HG02885 (cell line): ENCODE data around the gene AK9.
"Not testable (repeated sequence)": the region's sequence is repeated elsewhere in the genome, so short reads cannot be mapped to it uniquely, and the experiment has no call there.

Source experiments
- ATAC-seq: cut with Tn5 transposase; IDR thresholded peaks from one replicate; pipeline ENCODE4 v1.9.1; 2021; ENCODE audit warnings: mild to moderate bottlenecking; ENCODE audit not compliant: unreplicated experiment, poor library complexity

AK9 gene

GRCh38 chr6:109628158-109629000 is 62.6 kb downstream of the AK9 start:
- no peak for ATAC-seq

GRCh38 chr6:109626311-109626710 is 64.7 kb downstream of the AK9 start:
- ATAC-seq = no peak

DNA sequence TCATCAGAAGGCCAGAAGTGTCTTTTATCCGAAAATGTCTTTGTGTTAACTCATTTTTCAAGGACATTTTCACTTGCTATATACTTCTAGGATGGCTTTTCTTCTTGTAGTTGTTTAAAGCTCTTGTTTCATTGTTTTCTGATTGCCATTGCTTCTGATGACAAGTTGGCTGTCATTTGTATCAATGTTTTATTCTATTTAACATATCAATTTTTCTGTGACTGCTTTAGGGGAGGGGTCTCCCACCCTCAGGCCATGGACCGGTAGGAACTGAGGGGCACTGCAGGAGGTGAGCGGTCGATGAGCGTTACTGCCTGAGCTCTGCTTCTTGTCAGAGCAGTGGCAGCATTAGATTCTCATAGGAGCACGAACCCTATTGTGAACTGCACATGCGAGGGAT is 65.8 kb downstream of the AK9 start:
- ATAC-seq = no peak

DNA sequence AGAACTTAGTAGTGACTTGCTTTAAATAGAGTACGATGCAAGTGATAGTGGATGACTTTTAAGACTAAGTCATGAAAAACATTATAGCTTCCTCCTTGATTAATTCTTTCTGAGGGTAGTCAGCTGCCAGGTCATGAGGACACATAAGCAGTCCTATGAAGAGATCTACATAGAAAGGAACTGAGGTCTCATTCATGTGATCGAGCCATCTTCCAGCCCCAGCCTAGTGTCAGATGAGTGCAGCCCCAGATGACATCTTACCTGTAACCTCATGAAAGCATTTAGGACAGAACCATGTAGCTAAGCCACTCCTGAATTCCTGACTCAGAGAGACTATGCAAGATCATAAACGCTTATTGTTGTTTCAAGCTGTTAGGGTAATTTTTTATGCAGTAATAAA is 67.7 kb downstream of the AK9 start:
- ATAC-seq = no peak

- no peak for ATAC-seq
Measured at GRCh38 chr6:109612268-109612667, 78.7 kb downstream of the AK9 start.

- no peak for ATAC-seq
Measured at GRCh38 chr6:109611502-109611901, 79.5 kb downstream of the AK9 start.

- no peak for ATAC-seq
Measured at GRCh38 chr6:109610590-109610989, 80.4 kb downstream of the AK9 start.

DNA sequence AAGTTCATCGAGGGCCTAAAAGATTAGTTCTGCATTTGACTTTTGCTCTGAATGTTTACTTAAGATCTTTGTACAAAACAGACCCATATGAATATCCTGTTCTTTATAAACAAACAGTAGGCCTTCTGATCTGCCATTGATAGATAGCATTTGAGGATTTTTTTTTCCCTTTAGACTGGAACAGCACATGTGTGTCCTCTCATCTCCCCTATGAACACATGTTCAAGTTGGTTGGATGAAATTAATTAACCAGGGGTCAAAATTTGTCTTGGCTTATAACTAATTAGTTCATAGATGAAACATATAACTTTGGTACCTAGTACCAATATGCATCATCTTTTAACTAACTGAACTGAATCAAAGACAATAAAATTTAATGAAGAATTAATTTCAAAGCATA is 81.3 kb downstream of the AK9 start:
- no peak for ATAC-seq

DNA sequence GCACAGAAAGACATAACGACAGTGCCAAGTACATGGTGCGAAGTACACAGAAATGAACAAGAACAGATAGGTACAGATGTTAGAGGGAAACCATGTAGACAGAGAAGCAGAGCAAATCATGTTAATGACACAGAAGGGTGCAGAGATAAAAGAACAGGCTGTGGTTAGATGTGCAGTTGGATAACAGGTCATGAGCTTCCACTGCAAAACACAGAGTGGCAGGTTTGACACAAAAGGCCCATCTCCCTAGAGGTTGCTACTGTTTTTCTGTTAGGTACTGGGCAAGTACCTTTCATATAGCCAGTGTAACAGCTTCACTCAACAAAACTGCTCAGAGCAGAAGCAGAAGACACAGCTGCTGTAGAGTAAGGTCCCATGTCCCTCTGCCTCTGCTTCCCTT is 84.6 kb downstream of the AK9 start:
- ATAC-seq = no peak

DNA sequence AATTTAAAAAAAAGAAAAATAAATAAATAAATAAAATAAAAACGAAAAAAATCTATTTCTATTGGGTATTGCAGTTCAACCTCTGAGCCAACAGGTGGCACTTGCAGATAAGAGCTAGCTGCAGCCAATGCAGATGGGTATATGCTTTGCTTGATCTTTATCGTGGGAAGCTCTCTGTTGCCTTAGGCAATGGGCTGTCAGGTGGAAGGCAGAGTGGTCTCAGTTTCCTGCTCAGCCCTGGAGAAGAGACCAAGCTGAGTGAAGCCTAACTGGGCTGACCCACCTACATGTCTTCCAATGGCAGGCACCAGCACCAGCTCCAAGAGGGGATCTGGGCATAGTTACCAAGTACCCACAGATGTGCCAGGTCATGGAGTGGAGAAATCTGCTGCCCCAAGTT is 95.0 kb downstream of the AK9 start:
- ATAC-seq = no peak

DNA sequence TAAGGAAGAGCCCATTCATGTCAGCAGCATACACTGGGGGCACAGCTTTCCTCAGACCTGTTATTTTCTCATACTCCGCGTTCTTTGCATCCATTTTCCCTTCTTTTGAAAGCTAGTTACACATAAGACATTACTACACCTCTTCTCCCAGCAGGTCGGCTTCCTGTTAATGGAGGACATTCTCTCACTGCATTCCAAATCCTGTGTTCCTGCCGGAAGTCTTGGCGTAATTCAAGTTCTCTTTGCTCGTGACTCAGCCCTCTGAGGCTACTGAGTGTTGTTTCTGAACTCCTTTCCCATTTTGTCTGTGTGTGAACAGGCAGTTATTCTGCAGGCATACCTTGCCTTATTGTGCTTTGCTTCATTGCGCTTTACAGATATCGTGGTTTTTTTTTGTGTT is 110.5 kb downstream of the AK9 start:
- no peak for ATAC-seq

DNA sequence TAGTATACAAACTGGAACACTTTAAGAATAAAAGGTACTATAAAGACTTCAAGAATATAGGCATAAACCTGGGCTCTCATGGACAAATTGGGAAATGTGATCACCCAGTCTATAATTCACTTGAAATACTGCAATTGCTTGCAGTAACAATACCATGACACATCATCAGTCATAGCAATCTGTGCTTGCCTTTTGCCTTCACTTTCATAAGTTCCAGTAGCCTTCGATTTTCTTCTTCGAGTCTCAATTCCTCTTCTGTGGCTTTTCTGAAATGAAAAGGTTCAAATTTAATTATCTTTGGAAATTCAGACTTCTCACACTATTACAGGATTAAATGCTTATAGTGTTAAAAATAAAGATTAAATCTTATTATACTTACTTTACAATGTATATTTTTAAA is 111.6 kb downstream of the AK9 start:
- ATAC-seq = peak; percentile 86

DNA sequence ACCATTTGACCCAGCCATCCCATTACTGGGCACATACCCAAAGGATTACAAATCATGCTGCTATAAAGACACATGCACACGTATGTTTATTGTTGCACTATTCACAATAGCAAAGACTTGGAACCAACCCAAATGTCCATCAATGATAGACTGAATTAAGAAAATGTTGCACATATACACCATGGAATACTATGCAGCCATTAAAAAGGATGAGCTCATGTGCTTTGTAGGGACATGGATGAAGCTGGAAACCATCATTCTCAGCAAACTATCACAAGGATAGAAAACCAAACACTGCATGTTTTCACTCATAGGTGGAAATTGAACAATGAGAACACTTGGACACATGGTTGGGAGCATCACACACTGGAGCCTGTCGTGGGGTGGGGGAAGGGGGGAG is 121.1 kb downstream of the AK9 start:
- ATAC-seq = not testable (repeated sequence)

DNA sequence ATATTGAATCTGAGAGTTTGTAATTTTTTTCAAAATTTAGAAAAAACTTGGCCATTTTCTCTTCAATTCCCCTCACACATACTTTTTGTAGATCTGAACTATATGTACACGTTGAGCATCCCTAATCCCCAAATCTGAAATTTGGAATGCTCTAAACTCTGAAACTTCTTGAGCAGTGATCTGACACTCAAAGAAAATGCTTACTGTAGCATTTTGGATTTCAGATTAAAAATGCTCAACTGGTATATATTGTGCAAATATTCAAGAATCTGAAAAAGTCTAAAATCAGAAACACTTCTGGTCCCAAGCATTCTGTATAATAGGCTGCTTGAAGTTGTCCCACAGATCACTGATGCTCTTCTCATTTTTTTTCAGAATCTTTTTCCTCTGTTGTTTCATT is 129.2 kb downstream of the AK9 start:
- ATAC-seq = no peak

- no peak for ATAC-seq
Measured at GRCh38 chr6:109531446-109531845, 159.6 kb downstream of the AK9 start.

DNA sequence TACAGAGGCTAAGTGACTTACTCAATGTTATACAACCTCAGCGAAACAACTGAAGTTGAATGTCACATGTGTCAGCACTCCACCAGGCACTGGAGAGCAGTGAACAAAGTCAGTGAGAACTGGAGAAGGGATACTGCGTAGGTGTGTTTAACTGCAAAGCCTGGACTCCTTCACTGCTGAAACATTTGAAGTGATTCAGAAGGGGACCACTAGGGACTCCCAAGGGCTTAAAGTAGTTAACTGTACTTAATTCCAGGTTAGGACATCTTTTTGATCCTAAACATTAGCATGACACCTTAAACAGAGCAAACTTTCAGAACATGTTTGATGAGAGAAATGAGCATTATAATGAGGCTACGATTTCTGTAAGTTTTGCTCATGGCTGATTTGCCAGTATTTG is 163.0 kb downstream of the AK9 start:
- no peak for ATAC-seq

DNA sequence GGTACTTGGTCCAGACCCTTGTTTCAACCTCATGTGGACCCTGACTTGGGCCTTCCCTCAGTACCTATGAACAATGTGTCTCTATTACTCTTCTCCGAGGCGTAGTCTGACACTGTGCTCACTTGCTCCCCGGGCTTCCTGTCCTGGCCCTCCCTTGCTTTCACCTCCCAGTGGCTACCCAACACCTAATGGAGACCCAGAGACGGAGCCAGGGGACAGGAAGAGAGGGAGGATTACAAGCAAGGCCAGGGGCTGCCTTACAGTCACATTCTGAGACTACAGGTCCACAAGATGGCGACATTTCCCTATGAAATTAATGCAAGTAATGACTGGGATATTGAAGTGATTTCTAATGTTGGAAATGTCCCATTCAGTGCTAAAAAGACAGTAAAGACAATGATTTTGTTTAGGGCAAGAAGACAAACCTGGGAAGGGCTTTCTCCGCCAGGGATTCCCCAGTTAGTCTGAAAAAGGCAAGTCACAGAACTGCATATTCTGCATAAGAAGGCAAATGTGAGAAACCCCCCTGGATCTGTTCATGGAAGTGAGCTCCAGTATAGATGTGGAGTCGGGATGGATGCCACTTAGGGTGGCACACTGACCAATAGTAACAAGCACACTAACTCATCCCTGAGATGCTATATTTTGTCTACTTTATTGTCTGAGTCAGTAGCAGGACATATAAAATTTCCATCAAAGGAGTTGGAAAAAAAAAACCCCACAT is 163.9 kb downstream of the AK9 start:
- ATAC-seq = peak; percentile 55

GRCh38 chr6:109524129-109524528 is 166.9 kb downstream of the AK9 start:
- ATAC-seq = no peak

DNA sequence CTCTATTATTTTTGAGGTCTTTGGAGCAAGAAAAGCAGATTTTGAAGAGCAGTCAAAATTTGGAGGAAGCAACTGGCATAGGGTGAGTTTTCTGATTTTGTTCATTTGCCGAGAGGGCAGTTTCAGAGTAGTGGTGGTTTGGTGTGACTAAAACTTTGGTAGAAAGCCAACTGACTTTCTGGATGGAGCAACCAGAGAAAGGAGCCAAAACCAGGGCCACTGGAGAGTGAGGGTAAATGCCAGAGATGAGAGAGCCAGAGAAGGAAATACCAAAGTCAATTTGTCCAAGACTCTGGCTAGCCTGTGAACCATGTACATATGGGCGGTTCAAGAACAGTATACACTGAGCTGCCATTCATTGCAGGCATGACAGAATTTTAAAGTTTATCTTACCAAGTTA is 167.5 kb downstream of the AK9 start:
- ATAC-seq = no peak

GRCh38 chr6:109521080-109521479 is 169.9 kb downstream of the AK9 start:
- ATAC-seq = no peak

DNA sequence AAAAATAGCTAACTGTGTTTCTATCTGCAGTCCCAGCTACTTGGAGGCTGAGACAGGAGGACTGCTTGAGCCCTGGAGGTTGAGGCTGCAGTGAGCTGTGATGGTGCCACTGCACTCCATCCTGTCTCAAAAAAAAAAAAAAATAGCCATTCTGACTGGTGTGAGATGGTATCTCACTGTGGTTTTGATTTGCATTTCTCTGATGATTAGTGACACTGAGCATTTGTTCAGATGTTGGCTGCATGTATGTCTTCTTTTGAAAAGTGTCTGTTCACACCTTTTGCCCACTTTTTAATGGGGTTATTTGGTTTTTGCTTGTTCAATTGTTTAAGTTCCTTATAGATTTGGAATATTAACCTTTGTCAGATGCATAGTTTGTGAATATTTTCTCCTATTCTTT is 171.4 kb downstream of the AK9 start:
- not testable (repeated sequence) for ATAC-seq

- ATAC-seq = no peak
Measured at GRCh38 chr6:109516929-109517328, 174.1 kb downstream of the AK9 start.
